ENCODE results near the gene KCNQ5. TPM values are rescaled to one million over a fixed set of nuclear protein-coding genes. Genes with fewer than 3 reads are reported as not detected.

The KCNQ5 gene
- total RNA-seq, 4 donors from 2014 or later, result 0.30 to 0.57 (median 0.42) TPM; not detected in 1

DNA sequence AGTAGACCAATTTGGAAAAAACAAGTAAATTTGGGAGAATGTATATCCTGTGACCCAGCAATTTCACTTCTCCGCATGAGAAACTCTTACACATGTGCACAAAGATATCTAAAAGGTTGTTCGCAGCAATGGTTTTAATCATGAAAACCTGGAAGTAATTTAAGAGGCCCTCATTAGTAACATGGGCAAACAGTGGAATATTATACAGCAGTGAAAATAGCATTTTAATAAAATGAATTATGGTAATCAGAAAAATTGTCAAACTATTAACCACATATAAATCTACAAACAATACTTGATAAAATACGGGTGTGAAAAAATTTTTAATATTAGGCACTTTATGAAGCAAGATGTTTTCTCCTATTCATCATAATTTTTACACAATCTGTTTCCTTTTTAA, 74.2 kb downstream of the KCNQ5 start:
- H3K36me3 ChIP-seq, result no peaks in the 10 kb centered on the region
- H3K27ac ChIP-seq, result no peak overlapping the region
- no peaks in the 10 kb centered on the region for H3K4me1 ChIP-seq
- H3K9me3 ChIP-seq, result no peaks in the 10 kb centered on the region
- no peak overlapping the region for H3K4me3 ChIP-seq
- no peaks in the 10 kb centered on the region for H3K27me3 ChIP-seq
- 93% methylated on average over 3 of the region's 3 CpGs for WGBS
- DNase-seq (ENCODE audit: low spot score in 2 of 2), result no peak
- TF ChIP-seq, protein P1, sequence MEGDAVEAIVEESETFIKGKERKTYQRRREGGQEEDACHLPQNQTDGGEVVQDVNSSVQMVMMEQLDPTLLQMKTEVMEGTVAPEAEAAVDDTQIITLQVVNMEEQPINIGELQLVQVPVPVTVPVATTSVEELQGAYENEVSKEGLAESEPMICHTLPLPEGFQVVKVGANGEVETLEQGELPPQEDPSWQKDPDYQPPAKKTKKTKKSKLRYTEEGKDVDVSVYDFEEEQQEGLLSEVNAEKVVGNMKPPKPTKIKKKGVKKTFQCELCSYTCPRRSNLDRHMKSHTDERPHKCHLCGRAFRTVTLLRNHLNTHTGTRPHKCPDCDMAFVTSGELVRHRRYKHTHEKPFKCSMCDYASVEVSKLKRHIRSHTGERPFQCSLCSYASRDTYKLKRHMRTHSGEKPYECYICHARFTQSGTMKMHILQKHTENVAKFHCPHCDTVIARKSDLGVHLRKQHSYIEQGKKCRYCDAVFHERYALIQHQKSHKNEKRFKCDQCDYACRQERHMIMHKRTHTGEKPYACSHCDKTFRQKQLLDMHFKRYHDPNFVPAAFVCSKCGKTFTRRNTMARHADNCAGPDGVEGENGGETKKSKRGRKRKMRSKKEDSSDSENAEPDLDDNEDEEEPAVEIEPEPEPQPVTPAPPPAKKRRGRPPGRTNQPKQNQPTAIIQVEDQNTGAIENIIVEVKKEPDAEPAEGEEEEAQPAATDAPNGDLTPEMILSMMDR (IDR thresholded peaks at IDR 0.05), result no peak
- TF ChIP-seq POLR2AphosphoS5 (IDR thresholded peaks at IDR 0.05), result no peak
- TF ChIP-seq POLR2A (IDR thresholded peaks at IDR 0.05), result no peak
- TF ChIP-seq EP300 (IDR thresholded peaks at IDR 0.05), result no peak

DNA sequence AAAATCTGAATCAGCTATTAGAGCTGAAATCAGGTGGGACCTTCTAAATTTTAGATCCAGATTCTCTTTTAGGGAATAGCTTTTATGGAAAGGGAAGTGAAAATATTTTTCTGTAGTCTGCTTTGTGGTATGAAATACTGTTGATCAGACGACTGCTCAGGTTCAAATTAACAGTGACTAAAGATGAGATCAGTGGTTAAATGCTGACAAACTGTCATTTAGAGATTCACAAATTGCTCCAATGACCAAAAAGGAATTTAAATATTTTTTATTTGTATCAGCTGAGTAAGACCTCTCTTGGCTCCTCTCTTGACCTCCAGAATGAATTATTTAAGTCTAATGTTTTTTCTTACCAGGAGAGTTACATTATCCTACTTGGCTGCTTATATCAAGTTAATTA, 77.3 kb downstream of the KCNQ5 start:
- DNase-seq (ENCODE audit: low spot score in 2 of 2), result no peak
- Histone ChIP-seq H3K4me1 (no peaks in the 10 kb centered on the region), H3K4me3 (no peak overlapping the region), H3K27ac (no peak overlapping the region), H3K9me3 (no peaks in the 10 kb centered on the region), H3K36me3 (no peaks in the 10 kb centered on the region), H3K27me3 (no peaks in the 10 kb centered on the region)
- 48% methylated on average over 1 of the region's 1 CpG for WGBS
- TF ChIP-seq POLR2A (IDR thresholded peaks at IDR 0.05), result no peak
- no peak for TF ChIP-seq EP300 (IDR thresholded peaks at IDR 0.05)
- TF ChIP-seq, protein P1 (IDR thresholded peaks at IDR 0.05), result no peak
- no peak for TF ChIP-seq POLR2AphosphoS5 (IDR thresholded peaks at IDR 0.05)

DNA sequence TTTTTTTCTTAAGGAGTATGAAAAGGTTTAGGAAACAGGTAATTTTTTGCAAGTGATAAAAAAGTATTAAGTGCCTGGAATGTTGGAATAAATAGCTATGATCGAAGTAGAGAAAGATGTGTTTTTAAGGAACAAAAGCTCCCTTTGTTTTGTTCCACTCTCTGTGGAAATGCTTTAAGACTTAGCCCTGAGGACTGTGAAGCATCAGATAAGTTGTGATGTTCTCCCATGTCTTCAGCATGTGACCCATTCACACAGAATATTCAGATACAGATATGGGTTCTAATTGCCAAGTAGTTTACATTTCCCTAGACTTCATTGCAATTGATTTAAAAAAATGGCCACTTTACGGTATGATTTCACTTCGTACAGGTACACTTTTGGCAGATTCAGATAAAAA, 80.6 kb downstream of the KCNQ5 start:
- Histone ChIP-seq H3K4me1 (no peaks in the 10 kb centered on the region), H3K9me3 (no peaks in the 10 kb centered on the region), H3K4me3 (no peak overlapping the region), H3K27ac (no peak overlapping the region), H3K36me3 (no peaks in the 10 kb centered on the region), H3K27me3 (no peaks in the 10 kb centered on the region)
- no peak for DNase-seq (ENCODE audit: low spot score in 2 of 2)
- 67% methylated on average over 3 of the region's 3 CpGs for WGBS
- no peak for TF ChIP-seq POLR2AphosphoS5 (IDR thresholded peaks at IDR 0.05)
- TF ChIP-seq EP300 (IDR thresholded peaks at IDR 0.05), result no peak
- no peak for TF ChIP-seq POLR2A (IDR thresholded peaks at IDR 0.05)
- TF ChIP-seq, protein P1 (IDR thresholded peaks at IDR 0.05), result no peak

DNA sequence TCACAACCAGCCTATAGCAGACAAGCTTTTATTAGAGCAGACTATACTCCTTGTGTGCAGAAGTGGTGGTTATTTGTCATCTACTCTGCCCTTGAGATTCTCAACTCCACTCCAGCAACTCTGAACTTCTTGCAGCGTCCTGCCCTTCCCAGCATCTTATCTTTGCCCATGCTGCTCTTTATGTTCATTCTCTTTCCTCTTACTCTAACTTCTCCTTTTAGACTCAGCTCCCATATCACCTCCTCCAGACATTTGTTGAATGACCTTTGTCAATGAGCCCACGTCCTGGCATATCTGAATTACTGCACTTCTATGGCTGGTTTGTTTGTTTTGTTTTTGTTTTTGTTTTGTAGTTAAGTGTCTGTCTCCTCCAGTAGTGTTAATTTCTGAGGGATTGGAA, 81.2 kb downstream of the KCNQ5 start:
- H3K27ac ChIP-seq, result no peak overlapping the region
- H3K36me3 ChIP-seq, result no peaks in the 10 kb centered on the region
- H3K4me1 ChIP-seq, result no peaks in the 10 kb centered on the region
- WGBS, result 69% methylated on average over 2 of the region's 2 CpGs
- H3K27me3 ChIP-seq, result no peaks in the 10 kb centered on the region
- TF ChIP-seq EP300 (IDR thresholded peaks at IDR 0.05) (no peak), POLR2A (IDR thresholded peaks at IDR 0.05) (no peak), POLR2AphosphoS5 (IDR thresholded peaks at IDR 0.05) (no peak)
- TF ChIP-seq, protein P1 (IDR thresholded peaks at IDR 0.05), result no peak
- no peak overlapping the region for H3K4me3 ChIP-seq
- no peaks in the 10 kb centered on the region for H3K9me3 ChIP-seq
- DNase-seq (ENCODE audit: low spot score in 2 of 2), result no peak

DNA sequence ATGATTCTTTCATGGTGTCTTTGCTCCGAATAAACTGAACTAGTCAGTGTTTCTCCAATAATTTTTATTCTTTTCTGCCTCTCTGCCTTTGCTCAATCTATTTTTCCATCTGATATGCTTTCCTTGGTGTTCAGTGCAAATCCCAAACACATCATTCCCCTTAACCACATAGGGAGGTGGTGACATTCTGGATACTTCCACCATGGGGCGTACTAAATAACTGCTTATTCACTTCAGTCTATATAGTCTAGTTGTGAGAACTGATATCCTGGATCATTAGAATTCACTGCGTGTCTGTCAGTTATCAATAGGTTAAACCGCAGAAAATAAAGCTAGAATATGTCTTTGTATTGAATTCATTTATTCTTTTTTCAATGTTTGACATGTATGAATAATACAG, 83.1 kb downstream of the KCNQ5 start:
- Histone ChIP-seq H3K9me3 (peaks cover 5% of the 10 kb centered on the region), H3K4me3 (no peak overlapping the region), H3K27me3 (no peaks in the 10 kb centered on the region), H3K4me1 (no peaks in the 10 kb centered on the region), H3K27ac (no peak overlapping the region), H3K36me3 (no peaks in the 10 kb centered on the region)
- no peak for TF ChIP-seq POLR2AphosphoS5 (IDR thresholded peaks at IDR 0.05)
- TF ChIP-seq POLR2A (IDR thresholded peaks at IDR 0.05), result no peak
- 90% methylated on average over 4 of the region's 4 CpGs for WGBS
- DNase-seq (ENCODE audit: low spot score in 2 of 2), result no peak

DNA sequence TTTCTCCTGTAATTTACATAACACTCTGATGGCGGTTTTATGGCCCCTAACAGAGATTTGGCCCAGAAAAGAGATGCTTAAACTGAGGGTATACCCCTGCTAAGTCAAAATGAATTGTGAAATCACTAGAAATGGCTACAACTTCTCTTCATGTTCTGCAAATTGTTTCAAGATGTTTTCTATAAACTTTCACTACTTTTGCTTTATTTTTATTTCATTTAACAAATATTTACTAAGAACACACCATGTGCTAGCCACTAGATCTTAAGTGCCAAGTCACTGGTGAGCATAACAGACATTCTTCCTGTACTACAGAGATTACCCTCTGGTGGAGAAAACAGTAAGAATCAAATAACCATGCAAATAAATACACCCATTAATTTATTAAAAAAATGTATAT, 87.6 kb downstream of the KCNQ5 start:
- whole genome bisulfite sequencing, result 61% methylated on average over 1 of the region's 1 CpG
- no peaks in the 10 kb centered on the region for H3K4me1 ChIP-seq

More for the DNA sequence above, 87.6 kb downstream of the KCNQ5 start:
- TF ChIP-seq, protein P1 (IDR thresholded peaks at IDR 0.05), result no peak
- TF ChIP-seq POLR2A (IDR thresholded peaks at IDR 0.05) (no peak), POLR2AphosphoS5 (IDR thresholded peaks at IDR 0.05) (no peak), EP300 (IDR thresholded peaks at IDR 0.05) (no peak)
- peaks cover 5% of the 10 kb centered on the region for H3K9me3 ChIP-seq
- H3K27me3 ChIP-seq, result no peaks in the 10 kb centered on the region
- H3K36me3 ChIP-seq, result no peaks in the 10 kb centered on the region
- no peak overlapping the region for H3K27ac ChIP-seq
- H3K4me3 ChIP-seq, result no peak overlapping the region
- DNase-seq (ENCODE audit: low spot score in 2 of 2), result no peak

All from suprapubic skin (tissue), 4 donors.